Measurements from ENCODE around the gene DHRS4. TPM values are rescaled to one million over a fixed set of nuclear protein-coding genes. Genes with fewer than 3 reads are reported as not detected.

Gene DHRS4
- total RNA-seq, 1 experiment from 2014 or later, result 10.1 TPM

GRCh38 chr14:23931721-23932289 lies 21.8 kb upstream of the DHRS4 start:
- no peak for TF ChIP-seq EZH2 (IDR thresholded peaks at IDR 0.05; ENCODE audit: borderline replicate concordance, low read depth, low read length, poor library complexity, severe bottlenecking)
- ChIA-PET CTCF (no interaction called here), POLR2A (ENCODE audit: low non-redundant PET) (no interaction called here)
- DNase-seq (ENCODE audit: low spot score), result no peak
- intact Hi-C loops (cut with micrococcal nuclease; ENCODE audit: unreplicated experiment), result no loop called here
- Histone ChIP-seq H3K27ac (ENCODE audit: low read depth, low read length, poor library complexity, severe bottlenecking) (no peak overlapping the region), H3K4me3 (ENCODE audit: low read depth, low read length, poor library complexity, severe bottlenecking) (no peak overlapping the region), H3K9me3 (ENCODE audit: low read depth, low read length, poor library complexity, severe bottlenecking) (no peaks in the 10 kb centered on the region), H3K4me1 (ENCODE audit: insufficient read depth, low read length, poor library complexity, severe bottlenecking) (peaks cover 7% of the 10 kb centered on the region), H3K27me3 (replicated peaks; ENCODE audit: insufficient read depth, low read depth, low read length, poor library complexity) (no peaks in the 10 kb centered on the region), H3K36me3 (ENCODE audit: insufficient read depth, low read length, poor library complexity, severe bottlenecking) (no peaks in the 10 kb centered on the region)
- BruUV-seq (replicated peaks), result no TSS peak

- TF ChIP-seq CTCF (conservative IDR thresholded peaks at IDR 0.05; ENCODE audit: low read depth, low read length), result no peak
- no peak for TF ChIP-seq EZH2 (IDR thresholded peaks at IDR 0.05; ENCODE audit: borderline replicate concordance, low read depth, low read length, poor library complexity, severe bottlenecking)
- Histone ChIP-seq H3K36me3 (ENCODE audit: insufficient read depth, low read length, poor library complexity, severe bottlenecking) (no peaks in the 10 kb centered on the region), H3K4me3 (ENCODE audit: low read depth, low read length, poor library complexity, severe bottlenecking) (no peak overlapping the region), H3K27ac (ENCODE audit: low read depth, low read length, poor library complexity, severe bottlenecking) (no peak overlapping the region), H3K4me1 (ENCODE audit: insufficient read depth, low read length, poor library complexity, severe bottlenecking) (peaks cover 7% of the 10 kb centered on the region), H3K27me3 (replicated peaks; ENCODE audit: insufficient read depth, low read depth, low read length, poor library complexity) (no peaks in the 10 kb centered on the region), H3K9me3 (ENCODE audit: low read depth, low read length, poor library complexity, severe bottlenecking) (no peaks in the 10 kb centered on the region)
- ChIA-PET POLR2A (ENCODE audit: low non-redundant PET) (no interaction called here), CTCF (no interaction called here)
- no TSS peak for BruUV-seq (replicated peaks)
- DNase-seq (ENCODE audit: low spot score), result no peak
- intact Hi-C loops (cut with micrococcal nuclease; ENCODE audit: unreplicated experiment), result no loop called here
These were observed 20.9 kb upstream of the DHRS4 start for GRCh38 chr14:23932639-23933038.

- TF ChIP-seq EZH2 (IDR thresholded peaks at IDR 0.05; ENCODE audit: borderline replicate concordance, low read depth, low read length, poor library complexity, severe bottlenecking) (no peak), CTCF (conservative IDR thresholded peaks at IDR 0.05; ENCODE audit: low read depth, low read length) (no peak)
- no peak overlapping the region for H3K27ac ChIP-seq (ENCODE audit: low read depth, low read length, poor library complexity, severe bottlenecking)
- H3K36me3 ChIP-seq (ENCODE audit: insufficient read depth, low read length, poor library complexity, severe bottlenecking), result no peaks in the 10 kb centered on the region
- H3K27me3 ChIP-seq (replicated peaks; ENCODE audit: insufficient read depth, low read depth, low read length, poor library complexity), result no peaks in the 10 kb centered on the region
- ChIA-PET POLR2A (ENCODE audit: low non-redundant PET) (no interaction called here), CTCF (no interaction called here)
- DNase-seq (ENCODE audit: low spot score), result no peak
- H3K4me3 ChIP-seq (ENCODE audit: low read depth, low read length, poor library complexity, severe bottlenecking), result no peak overlapping the region
- peaks cover 7% of the 10 kb centered on the region for H3K4me1 ChIP-seq (ENCODE audit: insufficient read depth, low read length, poor library complexity, severe bottlenecking)
- no peaks in the 10 kb centered on the region for H3K9me3 ChIP-seq (ENCODE audit: low read depth, low read length, poor library complexity, severe bottlenecking)
- no TSS peak for BruUV-seq (replicated peaks)
- intact Hi-C loops (cut with micrococcal nuclease; ENCODE audit: unreplicated experiment), result no loop called here
These were observed 20.3 kb upstream of the DHRS4 start for GRCh38 chr14:23933108-23933741.

- H3K27ac ChIP-seq (ENCODE audit: low read depth, low read length, poor library complexity, severe bottlenecking), result no peak overlapping the region
- H3K36me3 ChIP-seq (ENCODE audit: insufficient read depth, low read length, poor library complexity, severe bottlenecking), result no peaks in the 10 kb centered on the region
- ChIA-PET CTCF (no interaction called here), POLR2A (ENCODE audit: low non-redundant PET) (no interaction called here)
- H3K9me3 ChIP-seq (ENCODE audit: low read depth, low read length, poor library complexity, severe bottlenecking), result no peaks in the 10 kb centered on the region
- no TSS peak for BruUV-seq (replicated peaks)
- no peak for DNase-seq (ENCODE audit: low spot score)
- intact Hi-C loops (cut with micrococcal nuclease; ENCODE audit: unreplicated experiment), result no loop called here
- no peak overlapping the region for H3K4me3 ChIP-seq (ENCODE audit: low read depth, low read length, poor library complexity, severe bottlenecking)
- H3K4me1 ChIP-seq (ENCODE audit: insufficient read depth, low read length, poor library complexity, severe bottlenecking), result peaks cover 7% of the 10 kb centered on the region
- no peaks in the 10 kb centered on the region for H3K27me3 ChIP-seq (replicated peaks; ENCODE audit: insufficient read depth, low read depth, low read length, poor library complexity)
- no peak for TF ChIP-seq EZH2 (IDR thresholded peaks at IDR 0.05; ENCODE audit: borderline replicate concordance, low read depth, low read length, poor library complexity, severe bottlenecking)
- TF ChIP-seq CTCF (conservative IDR thresholded peaks at IDR 0.05; ENCODE audit: low read depth, low read length), result no peak
These were observed 19.8 kb upstream of the DHRS4 start for GRCh38 chr14:23933742-23934128.

Data from A673 (cell line).